Transverse colon (tissue), 4 donors: ENCODE measurements around the gene RASGEF1C. TPM values are rescaled to one million over a fixed set of nuclear protein-coding genes. Genes with fewer than 3 reads are reported as not detected.

ENCODE experiments used
- DNase-seq: peaks from one replicate; pipeline ENCODE4 v3.0.0-alpha.2; 2019
- H3K27ac ChIP-seq, 4 donors: fragments of 200-600 bp; sonication (generic); 2 replicates each; pipeline ENCODE4 v1.5.1; 2016 to 2018; ENCODE audit warnings: inconsistent platforms in 4 of 4
- H3K27me3 ChIP-seq: fragments of 200-600 bp; sonication (generic); 2 replicates; pipeline ENCODE4 v1.5.1; 2017; ENCODE audit warnings: inconsistent platforms
- H3K36me3 ChIP-seq, 4 donors: fragments of 200-600 bp; sonication (generic); 2 replicates each; pipeline ENCODE4 v1.5.1; 2017 to 2019; ENCODE audit warnings: inconsistent platforms in 4 of 4
- H3K4me1 ChIP-seq, 4 donors: fragments of 200-600 bp; sonication (generic); 2 replicates each; pipeline ENCODE4 v1.5.1; 2017 to 2020; ENCODE audit warnings: inconsistent platforms in 4 of 4
- H3K4me3 ChIP-seq, 4 donors: fragments of 200-600 bp; sonication (generic); 1 replicate in 1 of 4; 2 replicates in 3 of 4; pipeline versions ENCODE4 v1.5.1 to v1.6.1; 2017 to 2019; ENCODE audit warnings: inconsistent platforms in 4 of 4
- H3K9me3 ChIP-seq, 2 donors: fragments of 200-600 bp; sonication (generic); 2 replicates each; pipeline ENCODE4 v1.5.1; 2017 to 2019; ENCODE audit warnings: inconsistent platforms in 2 of 2
- CTCF ChIP-seq, 5 experiments: fragments of 200-600 bp in 3 of 5; fragments of 450-650 bp in 2 of 5; sonication (generic) in 3 of 5; IDR thresholded peaks; 1 replicate in 2 of 5; 2 replicates in 3 of 5; pipeline ENCODE4 v1.5.1; 2016 to 2017; ENCODE audit warnings: antibody characterized with exemption in 5 of 5, inconsistent platforms in 3 of 5, mild to moderate bottlenecking in 2 of 5, moderate library complexity in 1 of 5
- EP300 ChIP-seq: sonication (generic); formaldehyde crosslinking; IDR thresholded peaks from one replicate; pipeline ENCODE4 v1.6.1; 2017; ENCODE audit warnings: antibody characterized with exemption, low read depth
- POLR2A ChIP-seq: fragments of 450-650 bp; IDR thresholded peaks from one replicate; pipeline ENCODE4 v1.6.1; 2016; ENCODE audit warnings: antibody characterized with exemption, mild to moderate bottlenecking, moderate library complexity
- POLR2AphosphoS5 ChIP-seq, 3 donors: sonication (generic); formaldehyde crosslinking; IDR thresholded peaks; one replicate each; pipeline ENCODE4 v1.6.1; 2016; ENCODE audit warnings: antibody characterized with exemption in 3 of 3
- WGBS, 2 donors: methylation state at CpG; one replicate each; pipeline ENCODE4 v1.1.5; 2018; ENCODE audit warnings: low coverage in 1 of 2; 5-methylcytosine and 5-hydroxymethylcytosine counted together
- in situ Hi-C, 4 donors: fragments of 200-750 bp; cut with MboI; loops; one replicate each; pipeline versions ENCODE4 v1.15.0 to v1.15.1; 2017; ENCODE audit warnings: low sequenced_read_pairs in 3 of 4, low pct_ligation_motif_present in 1 of 4, low pct_unique_long_range_greater_than_20kb in 1 of 4
- intact Hi-C: fragments of 100-400 bp; cut with DNase I; formaldehyde crosslinking; loops from one replicate; pipeline ENCODE4 v1.15.1; 2023; ENCODE audit warnings: low total_unique reads
- total RNA-seq, 4 donors: library from RNA; depleted of rRNA; stranded (reverse); fragments of >200 nt; gene quantifications; one replicate each; pipeline ENCODE4 v1.1.0, GENCODE V29; 2016

Gene RASGEF1C
- total RNA-seq, 4 donors from 2014 or later = 0.14 to 3.0 TPM; not detected in 2

GRCh38 chr5:180052211-180052818 lies 156.7 kb downstream of the RASGEF1C start:
- Histone ChIP-seq H3K4me1 (peaks cover 0 to 36% (median 14%) of the 10 kb centered on the region in 4 donors), H3K4me3 (no peak overlapping the region), H3K27ac (no peak overlapping the region), H3K9me3 (no peaks in the 10 kb centered on the region), H3K27me3 (no peaks in the 10 kb centered on the region), H3K36me3 (no peaks in the 10 kb centered on the region)
- TF ChIP-seq EP300 (no peak), POLR2A (no peak), POLR2AphosphoS5 (IDR thresholded peaks at IDR 0.05) (no peak), CTCF (IDR thresholded peaks at IDR 0.05) (no peak)
- in situ Hi-C loops = no loop called here
- intact Hi-C loops = no loop called here
- DNase-seq = no peak
- WGBS, 2 donors = 82 to 83% methylated on average over 5 of the region's 5 CpGs

Other genes with a start within 250 kb of the RASGEF1C start
- gene RNF130, start 137.5 kb downstream of the RASGEF1C start, total RNA-seq = 10 to 100 TPM; 62.2 to 95.2 (median 70.3) TPM
- 10 to 100 TPM; 25.5 to 42.3 (median 36.5) TPM for gene MAPK9, start 82.9 kb upstream of the RASGEF1C start, total RNA-seq
- 10 to 100 TPM in 2 of 4 donors, 1 to 10 TPM in 2; 5.9 to 47.4 (median 11.2) TPM for gene GFPT2, start 144.1 kb upstream of the RASGEF1C start, total RNA-seq